WTC11 (cell line): Measurements from ENCODE around the gene KRT20. TPM values are rescaled to one million over a fixed set of nuclear protein-coding genes. Genes with fewer than 3 reads are reported as not detected.
"Not testable (repeated sequence)": the region's sequence is repeated elsewhere in the genome, so short reads cannot be mapped to it uniquely, and the experiment has no call there.

Source experiments
- ATAC-seq: fragments of 200-7000 bp; cut with Tn5 transposase; 2 replicates; pipeline ENCODE4 v1.10.0; 2021; ENCODE audit warnings: mild to moderate bottlenecking, moderate library complexity
- CTCF ChIA-PET: fragments of 300-600 bp; sonication (Branson Sonifier 250); formaldehyde crosslinking; loops from one replicate; lab custom pipeline; 2021; ENCODE audit warnings: antibody characterized with exemption; lab: Charles Lee
- POLR2A ChIA-PET: fragments of 350-600 bp; sonication (Branson Sonifier 250); formaldehyde crosslinking; loops from one replicate; lab custom pipeline; 2021; ENCODE audit warnings: antibody characterized with exemption; lab: Charles Lee
- DNase-seq: peaks from one replicate; pipeline ENCODE4 v3.0.0; 2021; ENCODE audit warnings: low spot score
- H3K27ac Mint-ChIP-seq: 2 replicates; pipeline ENCODE4 v1.8.0; 2021; ENCODE audit warnings: mixed read lengths
- H3K27me3 Mint-ChIP-seq: 2 replicates; pipeline ENCODE4 v1.8.0; 2021; ENCODE audit warnings: low read depth, mild to moderate bottlenecking, moderate library complexity, mixed read lengths
- H3K36me3 Mint-ChIP-seq: 2 replicates; pipeline ENCODE4 v1.8.0; 2021; ENCODE audit warnings: mixed read lengths
- H3K4me1 Mint-ChIP-seq: 2 replicates; pipeline ENCODE4 v1.8.0; 2022; ENCODE audit warnings: mixed read lengths
- H3K4me3 Mint-ChIP-seq: 2 replicates; pipeline ENCODE4 v1.8.0; 2021; ENCODE audit warnings: mild to moderate bottlenecking, moderate library complexity, mixed read lengths
- H3K9me3 Mint-ChIP-seq: 2 replicates; pipeline ENCODE4 v1.8.0; 2021; ENCODE audit warnings: mixed read lengths
- ELF4 ChIP-seq: sonication (generic); formaldehyde crosslinking; IDR thresholded peaks from 2 replicates; pipeline ENCODE4 v1.8.1; 2022; ENCODE audit warnings: low read depth, mild to moderate bottlenecking, moderate library complexity, missing genetic modification reagents
- FOXJ3 ChIP-seq: sonication (generic); formaldehyde crosslinking; IDR thresholded peaks from 2 replicates; pipeline ENCODE4 v1.9.0; 2021; ENCODE audit warnings: missing genetic modification reagents, mild to moderate bottlenecking, borderline replicate concordance
- GABPB1 ChIP-seq: sonication (generic); formaldehyde crosslinking; IDR thresholded peaks from 2 replicates; pipeline ENCODE4 v1.8.1; 2023; ENCODE audit warnings: mild to moderate bottlenecking, missing genetic modification reagents
- GTF2I ChIP-seq: fragments of 250-450 bp; sonication (Bioruptor Pico); conservative IDR thresholded peaks from 2 replicates; pipeline ENCODE4 v1.4.0; 2021; ENCODE audit warnings: mild to moderate bottlenecking
- JAZF1 ChIP-seq: fragments of 250-450 bp; sonication (Bioruptor Pico); IDR thresholded peaks from 2 replicates; pipeline ENCODE4 v1.9.0; 2021; ENCODE audit warnings: moderate library complexity, mild to moderate bottlenecking, inconsistent platforms
- NFE2L1 ChIP-seq: sonication (generic); formaldehyde crosslinking; IDR thresholded peaks from 2 replicates; pipeline ENCODE4 v1.8.1; 2023; ENCODE audit warnings: missing genetic modification reagents
- NFYB ChIP-seq: sonication (generic); formaldehyde crosslinking; conservative IDR thresholded peaks from 2 replicates; pipeline ENCODE4 v1.8.0; 2022; ENCODE audit warnings: low read depth, missing genetic modification reagents
- NR2C2 ChIP-seq: sonication (generic); formaldehyde crosslinking; IDR thresholded peaks from 2 replicates; pipeline ENCODE4 v1.8.0; 2022; ENCODE audit warnings: mild to moderate bottlenecking, missing genetic modification reagents
- NR3C1 ChIP-seq: sonication (generic); formaldehyde crosslinking; conservative IDR thresholded peaks from 2 replicates; pipeline ENCODE4 v1.8.1; 2023; ENCODE audit warnings: low read depth, mild to moderate bottlenecking, missing genetic modification reagents
- PRRX2 ChIP-seq: fragments of 250-450 bp; sonication (Bioruptor Pico); IDR thresholded peaks from 2 replicates; pipeline ENCODE4 v1.8.0; 2021; ENCODE audit warnings: mild to moderate bottlenecking
- TEAD1 ChIP-seq: sonication (generic); formaldehyde crosslinking; IDR thresholded peaks from 2 replicates; pipeline ENCODE4 v1.8.0; 2022; ENCODE audit warnings: mild to moderate bottlenecking, missing genetic modification reagents
- TP53 ChIP-seq: sonication (generic); formaldehyde crosslinking; IDR thresholded peaks from 2 replicates; pipeline ENCODE4 v1.8.1; 2023; ENCODE audit warnings: mild to moderate bottlenecking, missing genetic modification reagents
- ZNF219 ChIP-seq: sonication (generic); formaldehyde crosslinking; IDR thresholded peaks from 2 replicates; pipeline ENCODE4 v1.8.0; 2023; ENCODE audit warnings: missing genetic modification reagents, mild to moderate bottlenecking, borderline replicate concordance
- ZNF263 ChIP-seq: sonication (generic); formaldehyde crosslinking; IDR thresholded peaks from 2 replicates; pipeline ENCODE4 v1.8.1; 2022; ENCODE audit warnings: low read depth, mild to moderate bottlenecking, moderate library complexity, missing genetic modification reagents
- ZNF416 ChIP-seq: fragments of 250-450 bp; sonication (Bioruptor Pico); IDR thresholded peaks from 2 replicates; pipeline ENCODE4 v1.9.0; 2021; ENCODE audit warnings: mild to moderate bottlenecking, inconsistent platforms
- ZNF671 ChIP-seq: fragments of 250-450 bp; sonication (Bioruptor Pico); IDR thresholded peaks from 2 replicates; pipeline ENCODE4 v1.8.0; 2021; ENCODE audit warnings: mild to moderate bottlenecking
- total RNA-seq: library from RNA; stranded (reverse); gene quantifications from 3 replicates; pipeline ENCODE4 v1.2.3, GENCODE V29; 2021
- TF ChIP-seq, protein P1 (sequence below): fragments of 250-450 bp; sonication (Bioruptor Pico); IDR thresholded peaks from 2 replicates; pipeline ENCODE4 v2.1.2; 2022; ENCODE audit warnings: mild to moderate bottlenecking, moderate library complexity
- TF ChIP-seq, protein P2 (sequence below): sonication (generic); formaldehyde crosslinking; conservative IDR thresholded peaks from 2 replicates; pipeline ENCODE4 v1.8.1; 2022; ENCODE audit warnings: mild to moderate bottlenecking, missing genetic modification reagents
- TF ChIP-seq, protein P3 (sequence below): fragments of 250-450 bp; sonication (Bioruptor Pico); IDR thresholded peaks from 2 replicates; pipeline ENCODE4 v1.9.0; 2021; ENCODE audit warnings: mild to moderate bottlenecking
- TF ChIP-seq, protein P4 (sequence below): sonication (generic); formaldehyde crosslinking; IDR thresholded peaks from 2 replicates; pipeline ENCODE4 v1.8.1; 2023; ENCODE audit warnings: mild to moderate bottlenecking, moderate library complexity, missing genetic modification reagents
- TF ChIP-seq, protein P5 (sequence below): sonication (generic); formaldehyde crosslinking; IDR thresholded peaks from 2 replicates; pipeline ENCODE4 v1.8.0; 2022; ENCODE audit warnings: mild to moderate bottlenecking, missing genetic modification reagents
- TF ChIP-seq, protein P6 (sequence below): sonication (generic); formaldehyde crosslinking; IDR thresholded peaks from 2 replicates; pipeline ENCODE4 v1.8.0; 2023; ENCODE audit warnings: mild to moderate bottlenecking, missing genetic modification reagents

KRT20 gene
- total RNA-seq, 1 experiment from 2014 or later = 0.42 TPM

DNA sequence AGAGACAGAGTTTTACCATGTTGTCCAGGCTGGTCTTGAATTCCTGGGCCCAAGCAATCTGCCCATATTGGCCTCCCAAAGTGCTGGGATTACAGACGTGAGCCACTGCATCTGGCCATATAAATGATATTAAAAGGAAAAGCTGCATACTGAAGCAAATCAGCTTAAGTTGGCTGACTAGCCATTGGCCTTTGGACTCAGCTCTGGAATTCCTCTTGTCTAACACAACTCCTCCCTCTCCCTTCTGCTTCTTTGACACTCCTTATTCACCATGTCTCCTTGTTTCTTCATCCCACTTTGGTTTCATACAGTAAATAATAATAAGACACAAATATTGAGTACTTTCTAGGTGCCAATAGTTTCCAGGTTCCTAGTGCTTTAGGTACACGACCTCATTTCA, 25.5 kb downstream of the KRT20 start:
- Mint-ChIP-seq H3K9me3 (peaks cover 6% of the 10 kb centered on the region; the same call in 1 of the 2 replicates), H3K36me3 (no peaks in the 10 kb centered on the region), H3K4me1 (peaks cover 17% of the 10 kb centered on the region), H3K27ac (no peak overlapping the region), H3K4me3 (no peak overlapping the region), H3K27me3 (peaks cover 12% of the 10 kb centered on the region)
- no peak for TF ChIP-seq GABPB1
- TF ChIP-seq FOXJ3 = no peak
- no peak for TF ChIP-seq ELF4 (CRISPR knock-in tag)
- TF ChIP-seq JAZF1 (CRISPR knock-in tag) = no peak
- TF ChIP-seq, protein P1, sequence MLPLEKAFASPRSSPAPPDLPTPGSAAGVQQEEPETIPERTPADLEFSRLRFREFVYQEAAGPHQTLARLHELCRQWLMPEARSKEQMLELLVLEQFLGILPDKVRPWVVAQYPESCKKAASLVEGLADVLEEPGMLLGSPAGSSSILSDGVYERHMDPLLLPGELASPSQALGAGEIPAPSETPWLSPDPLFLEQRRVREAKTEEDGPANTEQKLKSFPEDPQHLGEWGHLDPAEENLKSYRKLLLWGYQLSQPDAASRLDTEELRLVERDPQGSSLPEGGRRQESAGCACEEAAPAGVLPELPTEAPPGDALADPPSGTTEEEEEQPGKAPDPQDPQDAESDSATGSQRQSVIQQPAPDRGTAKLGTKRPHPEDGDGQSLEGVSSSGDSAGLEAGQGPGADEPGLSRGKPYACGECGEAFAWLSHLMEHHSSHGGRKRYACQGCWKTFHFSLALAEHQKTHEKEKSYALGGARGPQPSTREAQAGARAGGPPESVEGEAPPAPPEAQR (CRISPR knock-in tag) = no peak
- TF ChIP-seq NR2C2 = no peak
- TF ChIP-seq NFYB (CRISPR knock-in tag) = no peak
- TF ChIP-seq NR3C1 = no peak
- no peak for TF ChIP-seq ZNF416 (CRISPR knock-in tag)
- no peak for TF ChIP-seq GTF2I (CRISPR knock-in tag)
- no peak for DNase-seq
- POLR2A ChIA-PET = no interaction called here
- CTCF ChIA-PET = interaction anchor here (0.7 to 2.7 kb wide), 5 partner anchors 463 to 806 kb away, joined by 3 to 8 read pairs (median 3); no protein-coding TSS in a partner anchor
- ATAC-seq = no peak

DNA sequence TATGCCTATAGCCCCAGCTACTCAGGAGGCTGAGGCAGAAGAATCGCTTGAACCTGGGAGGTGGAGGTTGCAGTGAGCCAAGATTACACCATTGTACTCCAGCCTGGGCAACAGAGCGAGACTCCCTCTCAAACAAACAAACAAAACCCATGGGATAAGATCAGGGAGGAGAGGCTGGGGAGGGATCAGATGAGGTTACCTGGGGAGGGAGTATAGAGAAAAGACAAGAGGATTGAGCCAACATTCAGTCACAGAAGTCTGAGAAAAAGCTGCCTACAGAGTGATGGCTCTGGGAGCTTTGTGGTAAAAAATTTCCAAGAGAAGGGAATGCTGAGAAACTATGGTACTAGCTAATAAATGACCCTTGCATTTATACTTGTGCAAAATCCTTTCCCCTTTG, 26.4 kb downstream of the KRT20 start:
- POLR2A ChIA-PET = not testable (repeated sequence)

DNA sequence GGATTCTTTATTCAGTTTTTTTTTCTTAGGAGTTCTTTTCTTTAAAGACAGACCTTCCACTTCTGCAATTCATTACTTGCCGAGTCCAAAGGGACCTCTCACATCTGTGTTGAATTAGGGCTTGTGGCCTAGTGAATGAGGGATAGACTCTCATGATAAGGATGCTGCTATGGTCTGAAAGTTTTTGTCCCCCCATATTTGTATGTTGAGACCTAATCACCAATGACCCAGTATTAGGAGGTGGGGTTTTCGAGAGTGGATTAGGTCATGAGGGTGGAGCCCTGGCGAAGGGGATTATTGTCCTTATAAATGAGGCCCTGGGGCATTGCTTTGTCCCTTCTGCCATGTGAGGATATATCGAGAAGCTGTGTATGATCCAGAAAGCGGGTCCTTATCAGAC, 27.5 kb downstream of the KRT20 start:
- ChIA-PET POLR2A (interaction anchor here (0.6 to 0.8 kb wide), 2 partner anchors 249 to 490 kb away, joined by 3 read pairs; no protein-coding TSS in a partner anchor), CTCF (interaction anchor here (0.7 to 3.7 kb wide), 7 partner anchors 465 to 808 kb away, joined by 3 to 28 read pairs (median 5); partner anchors contain the start of gene KRT19)
- Mint-ChIP-seq H3K4me3 (no peak overlapping the region), H3K9me3 (peaks cover 6% of the 10 kb centered on the region; the same call in 1 of the 2 replicates), H3K27me3 (peaks cover 10% of the 10 kb centered on the region), H3K27ac (no peak overlapping the region), H3K4me1 (peaks cover 26% of the 10 kb centered on the region), H3K36me3 (no peaks in the 10 kb centered on the region)
- ATAC-seq (no peak), DNase-seq (no peak)
- TF ChIP-seq TP53 (CRISPR knock-in tag) (no peak), ZNF263 (no peak), NR2C2 (no peak), PRRX2 (no peak), ZNF219 (CRISPR knock-in tag) (no peak), NFYB (CRISPR knock-in tag) (no peak), TEAD1 (CRISPR knock-in tag) (no peak), NFE2L1 (CRISPR knock-in tag) (no peak), ZNF671 (CRISPR knock-in tag) (no peak), NR3C1 (no peak)
- TF ChIP-seq, protein P2, sequence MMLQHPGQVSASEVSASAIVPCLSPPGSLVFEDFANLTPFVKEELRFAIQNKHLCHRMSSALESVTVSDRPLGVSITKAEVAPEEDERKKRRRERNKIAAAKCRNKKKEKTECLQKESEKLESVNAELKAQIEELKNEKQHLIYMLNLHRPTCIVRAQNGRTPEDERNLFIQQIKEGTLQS (CRISPR knock-in tag) = no peak
- TF ChIP-seq, protein P3, sequence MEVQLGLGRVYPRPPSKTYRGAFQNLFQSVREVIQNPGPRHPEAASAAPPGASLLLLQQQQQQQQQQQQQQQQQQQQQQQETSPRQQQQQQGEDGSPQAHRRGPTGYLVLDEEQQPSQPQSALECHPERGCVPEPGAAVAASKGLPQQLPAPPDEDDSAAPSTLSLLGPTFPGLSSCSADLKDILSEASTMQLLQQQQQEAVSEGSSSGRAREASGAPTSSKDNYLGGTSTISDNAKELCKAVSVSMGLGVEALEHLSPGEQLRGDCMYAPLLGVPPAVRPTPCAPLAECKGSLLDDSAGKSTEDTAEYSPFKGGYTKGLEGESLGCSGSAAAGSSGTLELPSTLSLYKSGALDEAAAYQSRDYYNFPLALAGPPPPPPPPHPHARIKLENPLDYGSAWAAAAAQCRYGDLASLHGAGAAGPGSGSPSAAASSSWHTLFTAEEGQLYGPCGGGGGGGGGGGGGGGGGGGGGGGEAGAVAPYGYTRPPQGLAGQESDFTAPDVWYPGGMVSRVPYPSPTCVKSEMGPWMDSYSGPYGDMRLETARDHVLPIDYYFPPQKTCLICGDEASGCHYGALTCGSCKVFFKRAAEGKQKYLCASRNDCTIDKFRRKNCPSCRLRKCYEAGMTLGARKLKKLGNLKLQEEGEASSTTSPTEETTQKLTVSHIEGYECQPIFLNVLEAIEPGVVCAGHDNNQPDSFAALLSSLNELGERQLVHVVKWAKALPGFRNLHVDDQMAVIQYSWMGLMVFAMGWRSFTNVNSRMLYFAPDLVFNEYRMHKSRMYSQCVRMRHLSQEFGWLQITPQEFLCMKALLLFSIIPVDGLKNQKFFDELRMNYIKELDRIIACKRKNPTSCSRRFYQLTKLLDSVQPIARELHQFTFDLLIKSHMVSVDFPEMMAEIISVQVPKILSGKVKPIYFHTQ = no peak
- TF ChIP-seq, protein P4, sequence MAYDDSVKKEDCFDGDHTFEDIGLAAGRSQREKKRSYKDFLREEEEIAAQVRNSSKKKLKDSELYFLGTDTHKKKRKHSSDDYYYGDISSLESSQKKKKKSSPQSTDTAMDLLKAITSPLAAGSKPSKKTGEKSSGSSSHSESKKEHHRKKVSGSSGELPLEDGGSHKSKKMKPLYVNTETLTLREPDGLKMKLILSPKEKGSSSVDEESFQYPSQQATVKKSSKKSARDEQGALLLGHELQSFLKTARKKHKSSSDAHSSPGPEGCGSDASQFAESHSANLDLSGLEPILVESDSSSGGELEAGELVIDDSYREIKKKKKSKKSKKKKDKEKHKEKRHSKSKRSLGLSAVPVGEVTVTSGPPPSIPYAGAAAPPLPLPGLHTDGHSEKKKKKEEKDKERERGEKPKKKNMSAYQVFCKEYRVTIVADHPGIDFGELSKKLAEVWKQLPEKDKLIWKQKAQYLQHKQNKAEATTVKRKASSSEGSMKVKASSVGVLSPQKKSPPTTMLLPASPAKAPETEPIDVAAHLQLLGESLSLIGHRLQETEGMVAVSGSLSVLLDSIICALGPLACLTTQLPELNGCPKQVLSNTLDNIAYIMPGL = no peak
- TF ChIP-seq, protein P5, sequence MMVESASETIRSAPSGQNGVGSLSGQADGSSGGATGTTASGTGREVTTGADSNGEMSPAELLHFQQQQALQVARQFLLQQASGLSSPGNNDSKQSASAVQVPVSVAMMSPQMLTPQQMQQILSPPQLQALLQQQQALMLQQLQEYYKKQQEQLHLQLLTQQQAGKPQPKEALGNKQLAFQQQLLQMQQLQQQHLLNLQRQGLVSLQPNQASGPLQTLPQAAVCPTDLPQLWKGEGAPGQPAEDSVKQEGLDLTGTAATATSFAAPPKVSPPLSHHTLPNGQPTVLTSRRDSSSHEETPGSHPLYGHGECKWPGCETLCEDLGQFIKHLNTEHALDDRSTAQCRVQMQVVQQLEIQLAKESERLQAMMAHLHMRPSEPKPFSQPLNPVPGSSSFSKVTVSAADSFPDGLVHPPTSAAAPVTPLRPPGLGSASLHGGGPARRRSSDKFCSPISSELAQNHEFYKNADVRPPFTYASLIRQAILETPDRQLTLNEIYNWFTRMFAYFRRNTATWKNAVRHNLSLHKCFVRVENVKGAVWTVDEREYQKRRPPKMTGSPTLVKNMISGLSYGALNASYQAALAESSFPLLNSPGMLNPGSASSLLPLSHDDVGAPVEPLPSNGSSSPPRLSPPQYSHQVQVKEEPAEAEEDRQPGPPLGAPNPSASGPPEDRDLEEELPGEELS (CRISPR knock-in tag) = no peak
- TF ChIP-seq, protein P6, sequence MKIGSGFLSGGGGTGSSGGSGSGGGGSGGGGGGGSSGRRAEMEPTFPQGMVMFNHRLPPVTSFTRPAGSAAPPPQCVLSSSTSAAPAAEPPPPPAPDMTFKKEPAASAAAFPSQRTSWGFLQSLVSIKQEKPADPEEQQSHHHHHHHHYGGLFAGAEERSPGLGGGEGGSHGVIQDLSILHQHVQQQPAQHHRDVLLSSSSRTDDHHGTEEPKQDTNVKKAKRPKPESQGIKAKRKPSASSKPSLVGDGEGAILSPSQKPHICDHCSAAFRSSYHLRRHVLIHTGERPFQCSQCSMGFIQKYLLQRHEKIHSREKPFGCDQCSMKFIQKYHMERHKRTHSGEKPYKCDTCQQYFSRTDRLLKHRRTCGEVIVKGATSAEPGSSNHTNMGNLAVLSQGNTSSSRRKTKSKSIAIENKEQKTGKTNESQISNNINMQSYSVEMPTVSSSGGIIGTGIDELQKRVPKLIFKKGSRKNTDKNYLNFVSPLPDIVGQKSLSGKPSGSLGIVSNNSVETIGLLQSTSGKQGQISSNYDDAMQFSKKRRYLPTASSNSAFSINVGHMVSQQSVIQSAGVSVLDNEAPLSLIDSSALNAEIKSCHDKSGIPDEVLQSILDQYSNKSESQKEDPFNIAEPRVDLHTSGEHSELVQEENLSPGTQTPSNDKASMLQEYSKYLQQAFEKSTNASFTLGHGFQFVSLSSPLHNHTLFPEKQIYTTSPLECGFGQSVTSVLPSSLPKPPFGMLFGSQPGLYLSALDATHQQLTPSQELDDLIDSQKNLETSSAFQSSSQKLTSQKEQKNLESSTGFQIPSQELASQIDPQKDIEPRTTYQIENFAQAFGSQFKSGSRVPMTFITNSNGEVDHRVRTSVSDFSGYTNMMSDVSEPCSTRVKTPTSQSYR (CRISPR knock-in tag) = no peak

More for the DNA sequence above, 26.4 kb downstream of the KRT20 start:
- Mint-ChIP-seq H3K4me1 (peaks cover 23% of the 10 kb centered on the region), H3K27me3 (peaks cover 12% of the 10 kb centered on the region)
- not testable (repeated sequence) for DNase-seq, H3K9me3 Mint-ChIP-seq, H3K27ac Mint-ChIP-seq, ATAC-seq, H3K4me3 Mint-ChIP-seq, H3K36me3 Mint-ChIP-seq
- CTCF ChIA-PET = interaction anchor here (1.2 to 2.7 kb wide), 4 partner anchors 463 to 807 kb away, joined by 3 to 8 read pairs (median 4); no protein-coding TSS in a partner anchor
